DMS114 treated with DMSO at 0.1 percent for 48 hours (cell line): ENCODE data around the gene MIF.

Experiments
- DNase-seq: peaks from one replicate; lab custom pipeline; 2025; ENCODE audit not compliant: unreplicated experiment; lab: John Stamatoyannopoulos, UW

The MIF gene

GRCh38 chr22:23875801-23876200 is 18.4 kb upstream of the MIF start:
- DNase-seq = no peak

DNA sequence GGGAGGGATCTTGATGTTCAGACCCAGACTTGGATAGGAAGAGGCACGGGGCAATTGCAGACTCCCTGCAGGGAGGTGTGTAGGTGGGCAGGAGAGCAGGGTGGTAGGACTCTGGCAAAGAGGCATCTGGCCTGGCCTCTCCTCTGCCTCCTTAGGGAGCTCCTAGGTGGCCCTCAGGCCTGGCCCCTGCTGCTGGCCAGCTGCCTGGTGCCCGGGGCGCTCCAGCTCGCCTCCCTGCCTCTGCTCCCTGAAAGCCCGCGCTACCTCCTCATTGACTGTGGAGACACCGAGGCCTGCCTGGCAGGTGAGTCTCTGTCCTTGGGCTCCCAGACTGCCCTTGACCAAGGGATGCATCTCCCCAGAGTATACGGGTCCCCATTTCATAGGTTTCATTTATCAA is 16.6 kb upstream of the MIF start:
- no peak for DNase-seq

DNA sequence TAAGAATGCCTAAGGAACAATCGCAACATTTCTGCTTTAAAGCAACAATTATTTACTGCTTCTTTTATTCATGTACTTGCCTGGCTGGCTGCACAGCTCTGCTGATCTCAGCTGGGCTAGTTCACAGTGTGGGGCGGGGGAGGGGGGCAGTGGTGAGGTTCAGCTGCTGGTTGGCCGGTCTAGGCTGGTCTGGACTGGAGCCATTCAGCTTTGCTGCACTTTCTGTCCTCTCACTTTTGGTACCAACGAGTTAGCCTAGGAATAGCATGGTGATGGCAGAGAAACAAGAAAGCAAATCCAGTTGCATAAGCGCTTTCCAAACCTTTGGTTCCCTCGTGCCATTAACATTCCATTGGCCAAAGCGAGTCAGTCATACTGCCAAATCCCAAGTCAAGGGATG is 16.0 kb upstream of the MIF start:
- no peak for DNase-seq

DNA sequence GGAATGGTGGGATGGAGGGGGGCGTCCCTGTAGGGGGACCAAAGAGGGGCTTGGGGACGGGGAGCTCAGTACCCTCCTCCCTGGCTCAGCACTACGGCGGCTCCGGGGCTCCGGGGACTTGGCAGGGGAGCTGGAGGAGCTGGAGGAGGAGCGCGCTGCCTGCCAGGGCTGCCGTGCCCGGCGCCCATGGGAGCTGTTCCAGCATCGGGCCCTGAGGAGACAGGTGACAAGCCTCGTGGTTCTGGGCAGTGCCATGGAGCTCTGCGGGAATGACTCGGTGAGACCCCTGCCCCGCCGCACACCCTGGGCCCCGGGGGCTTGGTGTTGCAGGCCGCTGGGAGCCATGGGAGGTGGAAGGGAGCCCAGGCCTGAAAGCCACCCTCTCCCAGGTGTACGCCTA is 11.8 kb upstream of the MIF start:
- no peak for DNase-seq

- no peak for DNase-seq
Observed at GRCh38 chr22:23883658-23884057, 10.5 kb upstream of the MIF start.

DNA sequence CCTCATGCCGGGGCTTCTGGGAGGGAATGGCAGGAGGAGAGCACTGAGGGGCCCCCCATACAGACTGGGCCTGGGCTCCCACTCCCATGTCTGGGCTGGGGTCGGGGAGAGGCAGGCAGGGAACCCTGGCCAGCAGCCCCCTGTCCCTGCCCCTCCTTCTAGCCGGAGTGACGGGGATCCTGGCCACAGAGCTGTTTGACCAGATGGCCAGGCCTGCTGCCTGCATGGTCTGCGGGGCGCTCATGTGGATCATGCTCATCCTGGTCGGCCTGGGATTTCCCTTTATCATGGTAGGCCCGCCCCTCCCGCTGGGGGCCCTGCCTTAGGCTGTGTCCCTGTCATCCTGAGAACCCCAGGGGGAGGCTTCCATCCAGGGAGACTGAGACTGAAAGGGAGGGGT is 10.0 kb upstream of the MIF start:
- DNase-seq = no peak

GRCh38 chr22:23888615-23889401 is 5.4 kb upstream of the MIF start:
- DNase-seq = peak; percentile 11

DNA sequence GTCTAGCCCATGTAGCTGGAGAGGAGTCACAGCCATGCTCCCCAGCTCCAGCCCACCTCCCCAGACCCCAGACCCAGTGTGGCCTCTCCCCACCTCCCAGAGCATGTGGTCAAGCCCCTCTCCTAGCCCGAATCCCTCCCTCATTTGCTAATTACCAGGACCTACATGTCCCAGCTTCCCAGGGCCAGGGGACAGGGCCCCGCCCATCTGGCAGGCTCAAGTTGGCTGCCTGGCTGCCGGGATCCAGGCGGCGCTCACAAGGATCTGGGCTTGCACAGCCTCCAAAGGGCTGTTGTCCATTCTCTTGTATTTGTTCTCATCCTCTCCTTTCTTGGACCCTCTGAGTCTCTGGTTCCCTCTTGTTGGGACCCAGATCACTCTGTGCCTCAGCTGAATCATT is 4.6 kb upstream of the MIF start:
- DNase-seq = no peak

- DNase-seq = no peak
Observed at GRCh38 chr22:23891726-23892125, 2.5 kb upstream of the MIF start.

DNA sequence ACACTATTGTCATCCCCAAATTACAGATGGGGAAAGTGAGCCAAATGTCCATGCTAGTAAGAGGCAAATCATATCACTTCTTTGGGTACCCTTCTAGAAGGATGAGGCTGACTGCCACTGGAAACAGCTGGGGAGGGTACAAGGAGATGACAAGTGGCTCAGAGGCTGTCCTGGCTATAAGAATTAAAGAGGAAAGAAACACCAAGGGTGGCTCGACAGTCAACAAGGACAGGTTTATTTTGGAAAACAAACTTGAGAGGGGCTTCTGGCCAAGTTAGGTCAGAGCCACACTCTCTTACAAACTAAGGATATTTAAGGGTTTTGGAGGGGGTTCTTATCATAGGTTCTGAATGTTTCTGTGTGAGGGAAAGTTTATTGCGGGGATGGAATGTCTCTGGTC is 2.1 kb upstream of the MIF start:
- DNase-seq = no peak

- DNase-seq = no peak
Observed at GRCh38 chr22:23892706-23893105, 1.5 kb upstream of the MIF start.

DNA sequence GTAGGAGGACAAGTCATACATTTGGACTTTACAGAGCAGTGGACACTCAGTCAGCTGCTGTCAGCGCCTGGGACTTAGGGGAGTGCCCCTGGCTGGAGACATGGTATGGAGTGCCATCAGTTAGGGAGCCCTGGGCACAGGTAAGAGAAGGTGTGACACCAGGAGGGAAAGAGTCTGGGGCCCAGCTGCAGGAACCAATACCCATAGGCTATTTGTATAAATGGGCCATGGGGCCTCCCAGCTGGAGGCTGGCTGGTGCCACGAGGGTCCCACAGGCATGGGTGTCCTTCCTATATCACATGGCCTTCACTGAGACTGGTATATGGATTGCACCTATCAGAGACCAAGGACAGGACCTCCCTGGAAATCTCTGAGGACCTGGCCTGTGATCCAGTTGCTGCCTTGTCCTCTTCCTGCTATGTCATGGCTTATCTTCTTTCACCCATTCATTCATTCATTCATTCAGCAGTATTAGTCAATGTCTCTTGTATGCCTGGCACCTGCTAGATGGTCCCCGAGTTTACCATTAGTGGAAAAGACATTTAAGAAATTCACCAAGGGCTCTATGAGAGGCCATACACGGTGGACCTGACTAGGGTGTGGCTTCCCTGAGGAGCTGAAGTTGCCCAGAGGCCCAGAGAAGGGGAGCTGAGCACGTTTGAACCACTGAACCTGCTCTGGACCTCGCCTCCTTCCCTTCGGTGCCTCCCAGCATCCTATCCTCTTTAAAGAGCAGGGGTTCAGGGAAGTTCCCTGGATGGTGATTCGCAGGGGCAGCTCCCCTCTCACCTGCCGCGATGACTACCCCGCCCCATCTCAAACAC is 850 bp upstream of the MIF start:
- no peak for DNase-seq

GRCh38 chr22:23894710-23895598 is 771 bp downstream of the MIF start:
- peak; percentile 30 for DNase-seq

GRCh38 chr22:23895599-23896144 is 1.5 kb downstream of the MIF start:
- DNase-seq = no peak

GRCh38 chr22:23896166-23896522 is 2.0 kb downstream of the MIF start:
- DNase-seq = no peak

- DNase-seq = no peak
Observed at GRCh38 chr22:23896523-23897186, 2.5 kb downstream of the MIF start.

GRCh38 chr22:23897320-23897719 is 3.1 kb downstream of the MIF start:
- DNase-seq = no peak

GRCh38 chr22:23898006-23898974 is 4.1 kb downstream of the MIF start:
- DNase-seq = no peak

DNA sequence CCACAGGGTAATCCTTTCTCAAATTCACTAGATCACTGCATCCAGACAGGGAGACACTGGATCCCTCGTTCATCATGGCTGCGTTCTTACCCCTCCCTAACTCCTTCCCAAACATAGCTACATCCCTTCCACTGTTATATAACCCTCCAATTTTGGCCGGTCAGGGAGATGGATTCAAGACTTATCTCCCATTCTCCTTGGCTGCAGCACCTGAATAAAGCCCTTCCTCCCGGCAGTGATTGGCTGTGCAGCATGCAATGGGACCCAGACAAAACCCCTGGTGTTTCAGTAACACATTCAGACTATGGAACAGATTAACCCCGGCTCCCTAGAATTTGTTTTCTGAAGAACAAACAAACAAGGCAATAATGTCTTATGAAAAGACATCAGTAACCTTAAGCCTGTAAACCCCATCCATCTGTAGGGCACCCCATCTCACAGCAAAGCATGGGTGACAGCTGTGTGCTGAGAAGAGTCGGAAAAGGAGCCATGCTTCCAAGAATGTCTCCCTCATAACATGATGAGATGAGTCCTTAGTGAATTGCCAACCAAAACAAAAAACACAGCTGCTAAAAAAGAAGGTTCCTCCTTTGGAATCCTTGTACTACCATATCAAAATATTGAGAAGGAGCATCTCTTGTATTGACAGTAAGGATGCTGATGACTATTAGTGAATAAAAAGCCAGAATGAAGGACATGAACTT is 5.0 kb downstream of the MIF start:
- DNase-seq = no peak
